Hepatocyte (in vitro differentiated cells): ENCODE measurements around the gene SSH3. TPM values are rescaled to one million over a fixed set of nuclear protein-coding genes. Genes with fewer than 3 reads are reported as not detected.
A peak's percentile ranks its signal among the peaks of the same experiment; 100 is the strongest.

ENCODE experiments used
- DNase-seq: peaks from one replicate; pipeline ENCODE4 v3.0.0-alpha.2; 2016; ENCODE audit warnings: low spot score
- H2AFZ ChIP-seq: fragments of 200-600 bp; sonication (generic); 2 replicates; pipeline ENCODE4 v1.6.0; 2016; ENCODE audit warnings: antibody characterized with exemption, mild to moderate bottlenecking
- H3K27ac ChIP-seq: fragments of 200-600 bp; sonication (generic); 2 replicates; pipeline ENCODE4 v1.5.1; 2016; ENCODE audit warnings: mild to moderate bottlenecking
- H3K27me3 ChIP-seq: fragments of 200-600 bp; sonication (generic); 2 replicates; pipeline ENCODE4 v1.6.1; 2016
- H3K36me3 ChIP-seq: fragments of 200-600 bp; sonication (generic); replicated peaks from 2 replicates; pipeline ENCODE4 v1.5.1; 2016; ENCODE audit warnings: low read depth; ENCODE audit not compliant: insufficient read depth
- H3K4me1 ChIP-seq: fragments of 200-600 bp; sonication (generic); 2 replicates; pipeline ENCODE4 v1.5.1; 2016; ENCODE audit warnings: mild to moderate bottlenecking, moderate library complexity; ENCODE audit not compliant: insufficient read depth
- H3K4me2 ChIP-seq: fragments of 200-600 bp; sonication (generic); 2 replicates; pipeline ENCODE4 v1.6.0; 2016
- H3K4me3 ChIP-seq: fragments of 200-600 bp; sonication (generic); 2 replicates; pipeline ENCODE4 v1.5.1; 2016; ENCODE audit warnings: mild to moderate bottlenecking
- H3K79me2 ChIP-seq: fragments of 200-600 bp; sonication (generic); 2 replicates; pipeline ENCODE4 v1.6.0; 2017; ENCODE audit warnings: mild to moderate bottlenecking
- H3K9me2 ChIP-seq: fragments of 200-600 bp; sonication (generic); replicated peaks from 2 replicates; pipeline ENCODE4 v1.6.0; 2017; ENCODE audit warnings: mild to moderate bottlenecking; ENCODE audit not compliant: insufficient read depth
- H3K9me3 ChIP-seq: fragments of 200-600 bp; sonication (generic); 2 replicates; pipeline ENCODE4 v1.5.1; 2016; ENCODE audit warnings: low read depth, mild to moderate bottlenecking
- H4K20me1 ChIP-seq: fragments of 200-600 bp; sonication (generic); 2 replicates; pipeline ENCODE4 v1.6.0; 2016; ENCODE audit warnings: mild to moderate bottlenecking; ENCODE audit not compliant: insufficient read depth, poor library complexity, severe bottlenecking
- CTCF ChIP-seq: fragments of 200-600 bp; sonication (generic); IDR thresholded peaks from 2 replicates; pipeline ENCODE4 v1.5.1; 2016; ENCODE audit warnings: antibody characterized with exemption, mild to moderate bottlenecking; ENCODE audit not compliant: poor library complexity
- EZH2 ChIP-seq: fragments of 200-600 bp; sonication (generic); IDR thresholded peaks from 2 replicates; pipeline ENCODE4 v1.6.1; 2016; ENCODE audit warnings: antibody characterized with exemption, mild to moderate bottlenecking, borderline replicate concordance
- EZH2phosphoT487 ChIP-seq: fragments of 200-600 bp; sonication (generic); IDR thresholded peaks from one replicate; pipeline ENCODE4 v1.6.1; 2018; ENCODE audit warnings: antibody characterized with exemption, mild to moderate bottlenecking, low read depth, moderate library complexity; ENCODE audit not compliant: unreplicated experiment, severe bottlenecking
- WGBS: methylation state at CpG from one replicate; pipeline ENCODE4 v1.1.6; 2016; ENCODE audit warnings: low lambda C conversion rate; ENCODE audit errors: missing lambda C conversion rate; 5-methylcytosine and 5-hydroxymethylcytosine counted together
- polyA plus RNA-seq: library from polyadenylated mRNA; unstranded; fragments of >200 nt; fragmentation: Nextera tagmentation; extraction: Ambion mirVana; gene quantifications from 2 replicates; pipeline ENCODE4 v1.2.1, GENCODE V29; 2016
- total RNA-seq: library from RNA; depleted of rRNA; stranded (reverse); fragments of >200 nt; gene quantifications from 2 replicates; pipeline ENCODE4 v1.2.3, GENCODE V29; 2014

Gene SSH3
- total RNA-seq: 27.7 and 29.7 TPM in 2 replicates
- polyA plus RNA-seq: 49.5 and 66.4 TPM in 2 replicates

- Histone ChIP-seq H3K4me1 (peaks cover 23% of the 10 kb centered on the region), H3K9me2 (no peaks in the 10 kb centered on the region), H3K27ac (peak within 1 kb of the TSS; percentile 92), H2AFZ (peak within 1 kb of the TSS; percentile 89), H3K4me2 (peak within 1 kb of the TSS; percentile 100), H4K20me1 (no peaks in the 10 kb centered on the region), H3K36me3 (no peaks in the 10 kb centered on the region), H3K4me3 (peak within 1 kb of the TSS; percentile 90), H3K27me3 (no peaks in the 10 kb centered on the region), H3K79me2 (peaks cover 16% of the 10 kb centered on the region), H3K9me3 (no peaks in the 10 kb centered on the region)
- 1% methylated on average over 28 of the region's 65 CpGs for WGBS
- DNase-seq: peak; percentile 91
- no peak for TF ChIP-seq EZH2phosphoT487
- TF ChIP-seq CTCF: no peak
- no peak for TF ChIP-seq EZH2
Observed at GRCh38 chr11:67303132-67303834, at the start of gene SSH3. Gene SSH3, plus strand, starts transcription at chr11:67303530. Its CDS starts 96 bp downstream, at chr11:67303626.

DNA sequence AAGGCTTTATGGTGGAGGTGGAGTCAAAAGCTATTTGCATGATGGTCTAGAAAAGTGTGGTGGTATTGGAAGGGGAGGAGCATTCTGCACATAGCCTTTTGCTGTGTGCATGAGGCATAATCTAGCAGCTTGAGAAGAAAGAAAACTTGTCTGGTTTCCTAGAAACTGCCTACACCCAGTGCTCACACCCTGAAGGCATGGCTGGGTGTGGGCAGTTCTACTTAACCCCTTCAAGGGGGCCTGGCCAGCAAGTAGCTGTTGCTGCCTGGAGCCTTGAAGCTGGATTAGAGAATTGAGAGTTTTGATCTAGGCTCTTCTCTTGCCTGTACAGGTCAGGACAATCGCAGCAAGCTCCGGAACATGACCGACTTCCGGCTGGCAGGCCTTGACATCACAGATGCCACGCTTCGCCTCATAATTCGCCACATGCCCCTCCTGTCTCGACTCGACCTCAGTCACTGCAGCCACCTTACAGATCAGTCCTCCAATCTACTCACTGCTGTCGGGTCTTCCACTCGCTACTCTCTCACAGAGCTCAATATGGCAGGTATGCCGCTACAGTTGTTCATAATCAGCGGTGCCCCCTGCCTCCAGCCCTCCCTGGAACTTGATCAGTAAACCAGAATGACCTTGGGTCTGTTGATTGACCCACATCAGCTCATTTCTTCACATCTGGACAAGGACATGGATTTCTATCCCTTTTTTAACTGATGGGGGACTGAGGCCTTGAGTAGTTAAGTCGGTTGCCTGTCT lies 49.3 kb upstream of the SSH3 start:
- Histone ChIP-seq H3K4me2 (no peak overlapping the region), H2AFZ (no peak overlapping the region), H3K27me3 (no peaks in the 10 kb centered on the region), H3K9me3 (no peaks in the 10 kb centered on the region), H3K27ac (peak overlapping the region; percentile 34), H3K4me3 (no peak overlapping the region), H4K20me1 (peaks cover 3% of the 10 kb centered on the region), H3K4me1 (no peaks in the 10 kb centered on the region), H3K9me2 (no peaks in the 10 kb centered on the region), H3K36me3 (no peaks in the 10 kb centered on the region), H3K79me2 (peaks cover 1% of the 10 kb centered on the region)
- DNase-seq: no peak
- TF ChIP-seq EZH2phosphoT487: no peak
- no peak for TF ChIP-seq EZH2
- no peak for TF ChIP-seq CTCF
- 96% methylated on average over 14 of the region's 14 CpGs for WGBS

DNA sequence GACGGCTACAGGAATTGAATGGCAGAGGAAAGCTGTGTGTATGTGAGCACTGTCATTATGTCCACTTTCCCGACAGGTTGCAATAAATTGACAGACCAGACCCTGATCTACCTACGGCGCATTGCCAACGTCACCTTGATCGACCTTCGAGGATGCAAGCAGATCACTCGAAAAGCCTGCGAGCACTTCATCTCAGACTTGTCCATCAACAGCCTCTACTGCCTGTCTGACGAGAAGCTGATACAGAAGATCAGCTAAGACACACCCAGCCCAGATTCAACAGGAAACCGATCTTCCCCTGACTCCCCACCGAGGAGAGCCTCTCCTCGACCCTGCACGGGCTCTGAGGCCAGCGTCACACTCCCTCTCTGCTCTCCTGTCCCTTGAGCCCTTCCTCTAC lies 48.5 kb upstream of the SSH3 start:
- 95% methylated on average over 15 of the region's 15 CpGs for WGBS
- H3K27me3 ChIP-seq: no peaks in the 10 kb centered on the region
- H3K4me3 ChIP-seq: no peak overlapping the region
- H3K4me1 ChIP-seq: no peaks in the 10 kb centered on the region
- TF ChIP-seq CTCF (no peak), EZH2phosphoT487 (no peak), EZH2 (no peak)
- H3K9me3 ChIP-seq: no peaks in the 10 kb centered on the region
- H3K9me2 ChIP-seq: no peaks in the 10 kb centered on the region
- H3K4me2 ChIP-seq: no peak overlapping the region
- no peak overlapping the region for H2AFZ ChIP-seq
- no peak for DNase-seq
- H3K36me3 ChIP-seq: no peaks in the 10 kb centered on the region
- H3K79me2 ChIP-seq: no peaks in the 10 kb centered on the region
- H4K20me1 ChIP-seq: peaks cover 3% of the 10 kb centered on the region
- H3K27ac ChIP-seq: no peak overlapping the region
